Mammary epithelial cell (primary cell): ENCODE data around the gene RAD51B.

Experiments
- EZH2 ChIP-seq: IDR thresholded peaks from 2 replicates; pipeline ENCODE4 v1.6.1; 2012; ENCODE audit warnings: low read length, inconsistent platforms, borderline replicate concordance
- TF ChIP-seq, protein P1 (sequence below), 2 donors: IDR thresholded peaks in 1 of 2; conservative IDR thresholded peaks in 1 of 2; 2 replicates each; pipeline ENCODE4 v1.5.1; 2011 to 2012; ENCODE audit warnings: inconsistent platforms in 2 of 2, low read length in 2 of 2, mild to moderate bottlenecking in 2 of 2, control low read depth in 1 of 2, low read depth in 1 of 2; ENCODE audit not compliant: insufficient read depth in 1 of 2; ENCODE audit errors: extremely low read depth in 1 of 2

DNA sequence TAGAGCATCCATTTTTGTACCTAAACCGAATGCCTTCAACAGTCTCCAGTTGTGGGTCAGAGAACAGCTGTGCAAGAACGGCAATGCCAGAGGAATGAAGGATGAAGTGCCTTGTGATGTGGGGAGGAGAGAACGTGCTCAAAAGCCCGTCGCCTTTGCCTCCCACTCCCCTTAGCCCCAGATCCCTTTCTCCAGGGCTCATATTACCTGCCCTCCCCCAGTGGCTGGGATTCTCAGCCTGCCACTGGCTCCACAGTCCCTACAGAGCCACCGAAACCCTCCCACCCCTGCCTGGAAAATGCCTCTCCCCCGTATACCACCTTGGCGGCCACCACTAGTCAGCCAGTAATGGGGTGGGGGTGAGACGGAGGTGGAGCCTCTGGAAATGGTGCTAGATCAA lies 814.8 kb downstream of the RAD51B start:
- TF ChIP-seq, protein P1, sequence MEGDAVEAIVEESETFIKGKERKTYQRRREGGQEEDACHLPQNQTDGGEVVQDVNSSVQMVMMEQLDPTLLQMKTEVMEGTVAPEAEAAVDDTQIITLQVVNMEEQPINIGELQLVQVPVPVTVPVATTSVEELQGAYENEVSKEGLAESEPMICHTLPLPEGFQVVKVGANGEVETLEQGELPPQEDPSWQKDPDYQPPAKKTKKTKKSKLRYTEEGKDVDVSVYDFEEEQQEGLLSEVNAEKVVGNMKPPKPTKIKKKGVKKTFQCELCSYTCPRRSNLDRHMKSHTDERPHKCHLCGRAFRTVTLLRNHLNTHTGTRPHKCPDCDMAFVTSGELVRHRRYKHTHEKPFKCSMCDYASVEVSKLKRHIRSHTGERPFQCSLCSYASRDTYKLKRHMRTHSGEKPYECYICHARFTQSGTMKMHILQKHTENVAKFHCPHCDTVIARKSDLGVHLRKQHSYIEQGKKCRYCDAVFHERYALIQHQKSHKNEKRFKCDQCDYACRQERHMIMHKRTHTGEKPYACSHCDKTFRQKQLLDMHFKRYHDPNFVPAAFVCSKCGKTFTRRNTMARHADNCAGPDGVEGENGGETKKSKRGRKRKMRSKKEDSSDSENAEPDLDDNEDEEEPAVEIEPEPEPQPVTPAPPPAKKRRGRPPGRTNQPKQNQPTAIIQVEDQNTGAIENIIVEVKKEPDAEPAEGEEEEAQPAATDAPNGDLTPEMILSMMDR (conservative IDR thresholded peaks at IDR 0.05 in 1 of 2, IDR thresholded peaks at IDR 0.05 in 1 of 2; ENCODE audit: extremely low read depth in 1 of 2, insufficient read depth in 1 of 2, low read depth in 1 of 2, low read length in 2 of 2), result no peak
- no peak for TF ChIP-seq EZH2
